GM23338 (cell line): Measurements from ENCODE around the gene PLBD2. TPM values are rescaled to one million over a fixed set of nuclear protein-coding genes. Genes with fewer than 3 reads are reported as not detected.

ENCODE experiments used
- ATAC-seq: fragments of 200-7000 bp; cut with Tn5 transposase; 3 replicates; pipeline ENCODE4 v1.9.1; 2020
- DNase-seq: peaks from one replicate; pipeline ENCODE4 v3.0.0-alpha.2; 2015; ENCODE audit warnings: low spot score
- H2AFZ ChIP-seq: fragments of 200-600 bp; sonication (generic); 2 replicates; pipeline ENCODE4 v1.8.0; 2016; ENCODE audit warnings: antibody characterized with exemption, mild to moderate bottlenecking, moderate library complexity
- H3F3A ChIP-seq: fragments of 200-600 bp; sonication (generic); replicated peaks from 2 replicates; pipeline ENCODE4 v1.8.0; 2017; ENCODE audit warnings: antibody characterized with exemption, mixed run types, low read depth
- H3K27ac ChIP-seq: fragments of 200-600 bp; sonication (generic); 2 replicates; pipeline ENCODE4 v1.6.1; 2016; ENCODE audit warnings: low read depth
- H3K27me3 ChIP-seq: fragments of 200-600 bp; sonication (generic); 2 replicates; pipeline ENCODE4 v1.8.0; 2016; ENCODE audit warnings: mild to moderate bottlenecking, mixed run types, moderate library complexity; ENCODE audit not compliant: insufficient read depth
- H3K36me3 ChIP-seq: fragments of 200-600 bp; sonication (generic); 2 replicates; pipeline ENCODE4 v1.8.0; 2016; ENCODE audit warnings: mild to moderate bottlenecking; ENCODE audit not compliant: insufficient read depth
- H3K4me1 ChIP-seq: fragments of 200-600 bp; sonication (generic); 2 replicates; pipeline ENCODE4 v1.8.0; 2016; ENCODE audit warnings: mild to moderate bottlenecking, moderate library complexity; ENCODE audit not compliant: insufficient read depth
- H3K4me2 ChIP-seq: fragments of 200-600 bp; sonication (generic); 2 replicates; pipeline ENCODE4 v1.7.1; 2017; ENCODE audit warnings: mixed run types
- H3K4me3 ChIP-seq: fragments of 200-600 bp; sonication (generic); 2 replicates; pipeline ENCODE4 v1.6.1; 2016; ENCODE audit warnings: mixed run types
- H3K79me2 ChIP-seq: fragments of 200-600 bp; sonication (generic); replicated peaks from 2 replicates; pipeline ENCODE4 v1.8.0; 2017; ENCODE audit warnings: mild to moderate bottlenecking; ENCODE audit not compliant: insufficient read depth
- H3K9me2 ChIP-seq: fragments of 200-600 bp; sonication (generic); 2 replicates; pipeline ENCODE4 v1.8.0; 2017; ENCODE audit not compliant: insufficient read depth
- H4K20me1 ChIP-seq: fragments of 200-600 bp; sonication (generic); replicated peaks from 2 replicates; pipeline ENCODE4 v1.8.0; 2017; ENCODE audit warnings: mild to moderate bottlenecking; ENCODE audit not compliant: insufficient read depth
- H3K27ac Mint-ChIP-seq: 2 replicates; pipeline ENCODE4 v1.8.0; 2020; ENCODE audit warnings: inconsistent platforms, mild to moderate bottlenecking, moderate library complexity, mixed read lengths
- H3K27me3 Mint-ChIP-seq: 3 replicates; pipeline ENCODE4 v1.8.0; 2022; ENCODE audit warnings: low read depth, mild to moderate bottlenecking, moderate library complexity, mixed read lengths, inconsistent platforms; ENCODE audit not compliant: insufficient read depth, poor library complexity
- H3K36me3 Mint-ChIP-seq: 3 replicates; pipeline ENCODE4 v1.8.0; 2021; ENCODE audit warnings: low read depth, mild to moderate bottlenecking, inconsistent platforms, moderate library complexity, mixed read lengths
- H3K4me1 Mint-ChIP-seq: 3 replicates; pipeline ENCODE4 v1.8.0; 2020; ENCODE audit warnings: mild to moderate bottlenecking, inconsistent platforms, mixed read lengths
- H3K4me3 Mint-ChIP-seq: 3 replicates; pipeline ENCODE4 v1.8.0; 2021; ENCODE audit warnings: moderate library complexity, mild to moderate bottlenecking, inconsistent platforms, mixed read lengths
- H3K9me3 Mint-ChIP-seq: 3 replicates; pipeline ENCODE4 v1.8.0; 2020; ENCODE audit warnings: moderate library complexity, mild to moderate bottlenecking, inconsistent platforms, mixed read lengths
- EZH2phosphoT487 ChIP-seq: fragments of 200-600 bp; sonication (generic); IDR thresholded peaks from one replicate; pipeline ENCODE4 v1.8.1; 2018; ENCODE audit warnings: antibody characterized with exemption; ENCODE audit not compliant: unreplicated experiment
- NANOG ChIP-seq: IDR thresholded peaks from 2 replicates; pipeline ENCODE4 v1.6.1; 2016; ENCODE audit warnings: antibody characterized with exemption, borderline replicate concordance
- POLR2AphosphoS5 ChIP-seq: IDR thresholded peaks from 2 replicates; pipeline ENCODE4 v1.6.1; 2016; ENCODE audit warnings: antibody characterized with exemption, low read depth
- STAT1 ChIP-seq: IDR thresholded peaks from one replicate; pipeline ENCODE4 v1.6.1; 2016; ENCODE audit warnings: antibody characterized with exemption; ENCODE audit not compliant: unreplicated experiment
- ZNF114 ChIP-seq: fragments of 250-450 bp; sonication (Bioruptor Pico); IDR thresholded peaks from 2 replicates; pipeline ENCODE4 v1.5.0; 2020; ENCODE audit warnings: mild to moderate bottlenecking, moderate library complexity
- ZNF331 ChIP-seq: fragments of 250-450 bp; sonication (Bioruptor Pico); IDR thresholded peaks from 2 replicates; pipeline ENCODE4 v1.5.0; 2020; ENCODE audit warnings: low read depth, mild to moderate bottlenecking, moderate library complexity
- polyA plus RNA-seq: library from polyadenylated mRNA; unstranded; fragments of >200 nt; fragmentation: Nextera tagmentation; extraction: Ambion mirVana; gene quantifications from 2 replicates; pipeline ENCODE4 v1.2.1, GENCODE V29; 2016
- total RNA-seq: library from RNA; depleted of rRNA; stranded (reverse); fragments of >200 nt; shearing (Covaris generic); gene quantifications from 2 replicates; pipeline ENCODE4 v1.2.3, GENCODE V29; 2014
- TF ChIP-seq, protein P1 (sequence below): fragments of 250-450 bp; sonication (Bioruptor Pico); IDR thresholded peaks from 2 replicates; pipeline ENCODE4 v1.5.0; 2020; ENCODE audit warnings: mild to moderate bottlenecking, moderate library complexity
- TF ChIP-seq, protein P2 (sequence below), 2 experiments: fragments of 200-600 bp in 1 of 2; sonication (generic) in 1 of 2; conservative IDR thresholded peaks; 2 replicates each; pipeline versions ENCODE4 v1.5.1 to v1.6.1; 2016 to 2017; ENCODE audit warnings: antibody characterized with exemption in 2 of 2, low read depth in 2 of 2, mild to moderate bottlenecking in 2 of 2, moderate library complexity in 1 of 2
- TF ChIP-seq, protein P3 (sequence below): IDR thresholded peaks from one replicate; pipeline ENCODE4 v1.6.1; 2018; ENCODE audit warnings: antibody characterized with exemption; ENCODE audit not compliant: unreplicated experiment
- TF ChIP-seq, protein P4 (sequence below): IDR thresholded peaks from 2 replicates; pipeline ENCODE4 v1.6.1; 2016; ENCODE audit warnings: antibody characterized with exemption

The PLBD2 gene
- total and polyA plus RNA-seq, 2 experiments from 2014 or later = 10.2 to 37.1 TPM

DNA sequence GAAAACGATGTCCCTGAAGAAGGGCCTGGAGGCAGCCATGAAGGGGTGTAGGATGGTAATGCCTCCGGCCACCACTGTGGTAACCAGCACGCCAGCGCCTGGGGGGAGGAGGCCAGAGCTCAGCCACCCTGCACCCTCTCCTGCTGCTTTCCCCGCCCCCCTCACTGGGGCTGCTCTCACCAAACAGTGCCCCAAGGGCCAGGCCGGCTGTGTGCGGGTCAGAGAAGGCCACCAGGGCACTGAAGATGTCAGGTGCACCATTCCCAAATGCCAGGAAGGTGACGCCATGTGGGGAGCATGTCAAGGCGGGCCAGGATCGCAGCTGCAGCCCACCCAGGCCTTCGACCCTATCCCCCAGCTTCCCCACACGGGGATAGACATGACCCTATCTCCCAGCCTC is 38.0 kb upstream of the PLBD2 start (continued):
- TF ChIP-seq ZNF331 (CRISPR knock-in tag) (no peak), POLR2AphosphoS5 (no peak), NANOG (no peak)
- TF ChIP-seq, protein P1, sequence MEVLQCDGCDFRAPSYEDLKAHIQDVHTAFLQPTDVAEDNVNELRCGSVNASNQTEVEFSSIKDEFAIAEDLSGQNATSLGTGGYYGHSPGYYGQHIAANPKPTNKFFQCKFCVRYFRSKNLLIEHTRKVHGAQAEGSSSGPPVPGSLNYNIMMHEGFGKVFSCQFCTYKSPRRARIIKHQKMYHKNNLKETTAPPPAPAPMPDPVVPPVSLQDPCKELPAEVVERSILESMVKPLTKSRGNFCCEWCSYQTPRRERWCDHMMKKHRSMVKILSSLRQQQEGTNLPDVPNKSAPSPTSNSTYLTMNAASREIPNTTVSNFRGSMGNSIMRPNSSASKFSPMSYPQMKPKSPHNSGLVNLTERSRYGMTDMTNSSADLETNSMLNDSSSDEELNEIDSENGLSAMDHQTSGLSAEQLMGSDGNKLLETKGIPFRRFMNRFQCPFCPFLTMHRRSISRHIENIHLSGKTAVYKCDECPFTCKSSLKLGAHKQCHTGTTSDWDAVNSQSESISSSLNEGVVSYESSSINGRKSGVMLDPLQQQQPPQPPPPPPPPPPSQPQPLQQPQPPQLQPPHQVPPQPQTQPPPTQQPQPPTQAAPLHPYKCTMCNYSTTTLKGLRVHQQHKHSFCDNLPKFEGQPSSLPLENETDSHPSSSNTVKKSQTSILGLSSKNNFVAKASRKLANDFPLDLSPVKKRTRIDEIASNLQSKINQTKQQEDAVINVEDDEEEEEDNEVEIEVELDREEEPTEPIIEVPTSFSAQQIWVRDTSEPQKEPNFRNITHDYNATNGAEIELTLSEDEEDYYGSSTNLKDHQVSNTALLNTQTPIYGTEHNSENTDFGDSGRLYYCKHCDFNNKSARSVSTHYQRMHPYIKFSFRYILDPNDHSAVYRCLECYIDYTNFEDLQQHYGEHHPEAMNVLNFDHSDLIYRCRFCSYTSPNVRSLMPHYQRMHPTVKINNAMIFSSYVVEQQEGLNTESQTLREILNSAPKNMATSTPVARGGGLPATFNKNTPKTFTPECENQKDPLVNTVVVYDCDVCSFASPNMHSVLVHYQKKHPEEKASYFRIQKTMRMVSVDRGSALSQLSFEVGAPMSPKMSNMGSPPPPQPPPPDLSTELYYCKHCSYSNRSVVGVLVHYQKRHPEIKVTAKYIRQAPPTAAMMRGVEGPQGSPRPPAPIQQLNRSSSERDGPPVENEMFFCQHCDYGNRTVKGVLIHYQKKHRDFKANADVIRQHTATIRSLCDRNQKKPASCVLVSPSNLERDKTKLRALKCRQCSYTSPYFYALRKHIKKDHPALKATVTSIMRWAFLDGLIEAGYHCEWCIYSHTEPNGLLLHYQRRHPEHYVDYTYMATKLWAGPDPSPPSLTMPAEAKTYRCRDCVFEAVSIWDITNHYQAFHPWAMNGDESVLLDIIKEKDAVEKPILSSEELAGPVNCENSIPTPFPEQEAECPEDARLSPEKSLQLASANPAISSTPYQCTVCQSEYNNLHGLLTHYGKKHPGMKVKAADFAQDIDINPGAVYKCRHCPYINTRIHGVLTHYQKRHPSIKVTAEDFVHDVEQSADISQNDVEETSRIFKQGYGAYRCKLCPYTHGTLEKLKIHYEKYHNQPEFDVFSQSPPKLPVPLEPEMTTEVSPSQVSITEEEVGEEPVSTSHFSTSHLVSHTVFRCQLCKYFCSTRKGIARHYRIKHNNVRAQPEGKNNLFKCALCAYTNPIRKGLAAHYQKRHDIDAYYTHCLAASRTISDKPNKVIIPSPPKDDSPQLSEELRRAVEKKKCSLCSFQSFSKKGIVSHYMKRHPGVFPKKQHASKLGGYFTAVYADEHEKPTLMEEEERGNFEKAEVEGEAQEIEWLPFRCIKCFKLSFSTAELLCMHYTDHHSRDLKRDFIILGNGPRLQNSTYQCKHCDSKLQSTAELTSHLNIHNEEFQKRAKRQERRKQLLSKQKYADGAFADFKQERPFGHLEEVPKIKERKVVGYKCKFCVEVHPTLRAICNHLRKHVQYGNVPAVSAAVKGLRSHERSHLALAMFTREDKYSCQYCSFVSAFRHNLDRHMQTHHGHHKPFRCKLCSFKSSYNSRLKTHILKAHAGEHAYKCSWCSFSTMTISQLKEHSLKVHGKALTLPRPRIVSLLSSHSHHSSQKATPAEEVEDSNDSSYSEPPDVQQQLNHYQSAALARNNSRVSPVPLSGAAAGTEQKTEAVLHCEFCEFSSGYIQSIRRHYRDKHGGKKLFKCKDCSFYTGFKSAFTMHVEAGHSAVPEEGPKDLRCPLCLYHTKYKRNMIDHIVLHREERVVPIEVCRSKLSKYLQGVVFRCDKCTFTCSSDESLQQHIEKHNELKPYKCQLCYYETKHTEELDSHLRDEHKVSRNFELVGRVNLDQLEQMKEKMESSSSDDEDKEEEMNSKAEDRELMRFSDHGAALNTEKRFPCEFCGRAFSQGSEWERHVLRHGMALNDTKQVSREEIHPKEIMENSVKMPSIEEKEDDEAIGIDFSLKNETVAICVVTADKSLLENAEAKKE (CRISPR knock-in tag) = no peak
- TF ChIP-seq, protein P2, sequence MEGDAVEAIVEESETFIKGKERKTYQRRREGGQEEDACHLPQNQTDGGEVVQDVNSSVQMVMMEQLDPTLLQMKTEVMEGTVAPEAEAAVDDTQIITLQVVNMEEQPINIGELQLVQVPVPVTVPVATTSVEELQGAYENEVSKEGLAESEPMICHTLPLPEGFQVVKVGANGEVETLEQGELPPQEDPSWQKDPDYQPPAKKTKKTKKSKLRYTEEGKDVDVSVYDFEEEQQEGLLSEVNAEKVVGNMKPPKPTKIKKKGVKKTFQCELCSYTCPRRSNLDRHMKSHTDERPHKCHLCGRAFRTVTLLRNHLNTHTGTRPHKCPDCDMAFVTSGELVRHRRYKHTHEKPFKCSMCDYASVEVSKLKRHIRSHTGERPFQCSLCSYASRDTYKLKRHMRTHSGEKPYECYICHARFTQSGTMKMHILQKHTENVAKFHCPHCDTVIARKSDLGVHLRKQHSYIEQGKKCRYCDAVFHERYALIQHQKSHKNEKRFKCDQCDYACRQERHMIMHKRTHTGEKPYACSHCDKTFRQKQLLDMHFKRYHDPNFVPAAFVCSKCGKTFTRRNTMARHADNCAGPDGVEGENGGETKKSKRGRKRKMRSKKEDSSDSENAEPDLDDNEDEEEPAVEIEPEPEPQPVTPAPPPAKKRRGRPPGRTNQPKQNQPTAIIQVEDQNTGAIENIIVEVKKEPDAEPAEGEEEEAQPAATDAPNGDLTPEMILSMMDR (conservative IDR thresholded peaks at IDR 0.05; ENCODE audit: low read depth in 2 of 2) = no peak

DNA sequence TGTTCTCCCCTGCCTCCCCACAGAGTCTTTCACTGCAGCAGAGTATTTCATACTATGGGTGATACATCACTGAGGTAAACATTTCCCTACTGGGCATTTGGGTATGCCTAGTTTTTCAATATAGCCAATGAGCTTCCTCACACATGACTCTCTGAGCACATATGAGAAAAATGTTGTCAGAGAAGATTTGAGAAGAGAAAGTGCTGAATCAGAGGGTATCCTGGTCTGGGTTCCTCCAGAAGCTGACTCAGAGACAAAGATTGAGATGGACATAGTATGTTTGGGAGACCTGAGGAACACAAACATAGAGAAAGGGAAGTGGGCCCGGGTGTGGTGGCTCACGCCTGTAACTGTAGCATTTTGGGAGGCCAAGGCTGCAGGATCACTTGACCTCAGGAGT is 36.0 kb upstream of the PLBD2 start:
- H3K4me1 Mint-ChIP-seq = peaks cover 5% of the 10 kb centered on the region; the same call in 2 of the 3 replicates
- no peak overlapping the region for H3K4me3 Mint-ChIP-seq
- no peaks in the 10 kb centered on the region for H3K9me3 Mint-ChIP-seq
- DNase-seq (no peak), ATAC-seq (no peak)
- peaks cover 8% of the 10 kb centered on the region for H3F3A ChIP-seq
- H3K27me3 ChIP-seq = no peaks in the 10 kb centered on the region
- peaks cover 2% of the 10 kb centered on the region for H3K27me3 Mint-ChIP-seq
- no peaks in the 10 kb centered on the region for H4K20me1 ChIP-seq
- H3K27ac ChIP-seq = no peak overlapping the region
- H3K4me2 ChIP-seq = no peak overlapping the region
- no peak overlapping the region for H3K4me3 ChIP-seq
- H3K27ac Mint-ChIP-seq = no peak overlapping the region
- no peaks in the 10 kb centered on the region for H3K79me2 ChIP-seq
- H3K4me1 ChIP-seq = no peaks in the 10 kb centered on the region
- H3K9me2 ChIP-seq = no peaks in the 10 kb centered on the region
- H2AFZ ChIP-seq = no peak overlapping the region
- H3K36me3 Mint-ChIP-seq = peaks cover 24% of the 10 kb centered on the region
- no peaks in the 10 kb centered on the region; the same call in 1 of the 2 replicates for H3K36me3 ChIP-seq
- no peak for TF ChIP-seq POLR2AphosphoS5
- TF ChIP-seq ZNF331 (CRISPR knock-in tag) = no peak
- no peak for TF ChIP-seq STAT1
- TF ChIP-seq, protein P3, sequence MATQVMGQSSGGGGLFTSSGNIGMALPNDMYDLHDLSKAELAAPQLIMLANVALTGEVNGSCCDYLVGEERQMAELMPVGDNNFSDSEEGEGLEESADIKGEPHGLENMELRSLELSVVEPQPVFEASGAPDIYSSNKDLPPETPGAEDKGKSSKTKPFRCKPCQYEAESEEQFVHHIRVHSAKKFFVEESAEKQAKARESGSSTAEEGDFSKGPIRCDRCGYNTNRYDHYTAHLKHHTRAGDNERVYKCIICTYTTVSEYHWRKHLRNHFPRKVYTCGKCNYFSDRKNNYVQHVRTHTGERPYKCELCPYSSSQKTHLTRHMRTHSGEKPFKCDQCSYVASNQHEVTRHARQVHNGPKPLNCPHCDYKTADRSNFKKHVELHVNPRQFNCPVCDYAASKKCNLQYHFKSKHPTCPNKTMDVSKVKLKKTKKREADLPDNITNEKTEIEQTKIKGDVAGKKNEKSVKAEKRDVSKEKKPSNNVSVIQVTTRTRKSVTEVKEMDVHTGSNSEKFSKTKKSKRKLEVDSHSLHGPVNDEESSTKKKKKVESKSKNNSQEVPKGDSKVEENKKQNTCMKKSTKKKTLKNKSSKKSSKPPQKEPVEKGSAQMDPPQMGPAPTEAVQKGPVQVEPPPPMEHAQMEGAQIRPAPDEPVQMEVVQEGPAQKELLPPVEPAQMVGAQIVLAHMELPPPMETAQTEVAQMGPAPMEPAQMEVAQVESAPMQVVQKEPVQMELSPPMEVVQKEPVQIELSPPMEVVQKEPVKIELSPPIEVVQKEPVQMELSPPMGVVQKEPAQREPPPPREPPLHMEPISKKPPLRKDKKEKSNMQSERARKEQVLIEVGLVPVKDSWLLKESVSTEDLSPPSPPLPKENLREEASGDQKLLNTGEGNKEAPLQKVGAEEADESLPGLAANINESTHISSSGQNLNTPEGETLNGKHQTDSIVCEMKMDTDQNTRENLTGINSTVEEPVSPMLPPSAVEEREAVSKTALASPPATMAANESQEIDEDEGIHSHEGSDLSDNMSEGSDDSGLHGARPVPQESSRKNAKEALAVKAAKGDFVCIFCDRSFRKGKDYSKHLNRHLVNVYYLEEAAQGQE = no peak
- TF ChIP-seq, protein P4, sequence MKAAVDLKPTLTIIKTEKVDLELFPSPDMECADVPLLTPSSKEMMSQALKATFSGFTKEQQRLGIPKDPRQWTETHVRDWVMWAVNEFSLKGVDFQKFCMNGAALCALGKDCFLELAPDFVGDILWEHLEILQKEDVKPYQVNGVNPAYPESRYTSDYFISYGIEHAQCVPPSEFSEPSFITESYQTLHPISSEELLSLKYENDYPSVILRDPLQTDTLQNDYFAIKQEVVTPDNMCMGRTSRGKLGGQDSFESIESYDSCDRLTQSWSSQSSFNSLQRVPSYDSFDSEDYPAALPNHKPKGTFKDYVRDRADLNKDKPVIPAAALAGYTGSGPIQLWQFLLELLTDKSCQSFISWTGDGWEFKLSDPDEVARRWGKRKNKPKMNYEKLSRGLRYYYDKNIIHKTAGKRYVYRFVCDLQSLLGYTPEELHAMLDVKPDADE = no peak
- TF ChIP-seq NANOG = no peak
- no peak for TF ChIP-seq ZNF114
- no peak for TF ChIP-seq EZH2phosphoT487
- TF ChIP-seq, protein P2 (conservative IDR thresholded peaks at IDR 0.05; ENCODE audit: low read depth in 2 of 2) = no peak
